ENCODE data around the gene RPS4Y2.

Gene RPS4Y2

GRCh38 chrY:20781408-20781807, 25.5 kb downstream of the RPS4Y2 start:
- TF ChIP-seq MAX (IDR thresholded peaks at IDR 0.05), result no peak
- no peak for TF ChIP-seq TAF1 (IDR thresholded peaks at IDR 0.05; ENCODE audit: low read depth)
- TF ChIP-seq YY1 (IDR thresholded peaks at IDR 0.05; ENCODE audit: low read depth), result no peak
- TF ChIP-seq ZBTB7A (IDR thresholded peaks at IDR 0.05; ENCODE audit: low read depth), result no peak

GRCh38 chrY:20784965-20785364, 29.1 kb downstream of the RPS4Y2 start:
- TF ChIP-seq TEAD4 (IDR thresholded peaks at IDR 0.05) (no peak), TCF12 (IDR thresholded peaks at IDR 0.05; ENCODE audit: low read depth) (no peak), ZBTB7A (IDR thresholded peaks at IDR 0.05; ENCODE audit: low read depth) (no peak), YY1 (IDR thresholded peaks at IDR 0.05; ENCODE audit: low read depth) (no peak), EGR1 (IDR thresholded peaks at IDR 0.05) (no peak), EP300 (IDR thresholded peaks at IDR 0.05; ENCODE audit: borderline replicate concordance) (no peak), TAF1 (IDR thresholded peaks at IDR 0.05; ENCODE audit: low read depth) (no peak), USF1 (IDR thresholded peaks at IDR 0.05) (no peak), CREB1 (IDR thresholded peaks at IDR 0.05; ENCODE audit: low read depth) (no peak), REST (IDR thresholded peaks at IDR 0.05; ENCODE audit: low read depth) (no peak), RAD21 (IDR thresholded peaks at IDR 0.05; ENCODE audit: low read depth) (no peak), CEBPB (IDR thresholded peaks at IDR 0.05) (no peak), NFIC (IDR thresholded peaks at IDR 0.05) (no peak), FOXM1 (IDR thresholded peaks at IDR 0.05; ENCODE audit: borderline replicate concordance, low read depth) (no peak)

- TF ChIP-seq REST (IDR thresholded peaks at IDR 0.05; ENCODE audit: low read depth) (no peak), ZBTB7A (IDR thresholded peaks at IDR 0.05; ENCODE audit: low read depth) (no peak), TEAD4 (IDR thresholded peaks at IDR 0.05) (no peak), EGR1 (IDR thresholded peaks at IDR 0.05) (no peak), FOXM1 (IDR thresholded peaks at IDR 0.05; ENCODE audit: borderline replicate concordance, low read depth) (no peak), EP300 (IDR thresholded peaks at IDR 0.05; ENCODE audit: borderline replicate concordance) (no peak)
Measured at GRCh38 chrY:20787076-20787475, 31.2 kb downstream of the RPS4Y2 start.

- TF ChIP-seq EP300 (IDR thresholded peaks at IDR 0.05; ENCODE audit: borderline replicate concordance) (no peak), ZBTB7A (IDR thresholded peaks at IDR 0.05; ENCODE audit: low read depth) (no peak), CEBPB (IDR thresholded peaks at IDR 0.05) (no peak), MAX (IDR thresholded peaks at IDR 0.05) (no peak), TAF1 (IDR thresholded peaks at IDR 0.05; ENCODE audit: low read depth) (no peak), REST (IDR thresholded peaks at IDR 0.05; ENCODE audit: low read depth) (no peak), YY1 (IDR thresholded peaks at IDR 0.05; ENCODE audit: low read depth) (no peak), USF1 (IDR thresholded peaks at IDR 0.05) (no peak), RAD21 (IDR thresholded peaks at IDR 0.05; ENCODE audit: low read depth) (no peak), TEAD4 (IDR thresholded peaks at IDR 0.05) (no peak), TCF12 (IDR thresholded peaks at IDR 0.05; ENCODE audit: low read depth) (no peak), FOXM1 (IDR thresholded peaks at IDR 0.05; ENCODE audit: borderline replicate concordance, low read depth) (no peak), CREB1 (IDR thresholded peaks at IDR 0.05; ENCODE audit: low read depth) (no peak), NFIC (IDR thresholded peaks at IDR 0.05) (no peak), EGR1 (IDR thresholded peaks at IDR 0.05) (no peak)
Measured at GRCh38 chrY:20798351-20799049, 42.6 kb downstream of the RPS4Y2 start.
